ENCODE results near the gene HESX1. TPM values are rescaled to one million over a fixed set of nuclear protein-coding genes. Genes with fewer than 3 reads are reported as not detected.

Gene HESX1
- polyA plus RNA-seq, 1 donor from 2014 or later: 4.8 TPM

DNA sequence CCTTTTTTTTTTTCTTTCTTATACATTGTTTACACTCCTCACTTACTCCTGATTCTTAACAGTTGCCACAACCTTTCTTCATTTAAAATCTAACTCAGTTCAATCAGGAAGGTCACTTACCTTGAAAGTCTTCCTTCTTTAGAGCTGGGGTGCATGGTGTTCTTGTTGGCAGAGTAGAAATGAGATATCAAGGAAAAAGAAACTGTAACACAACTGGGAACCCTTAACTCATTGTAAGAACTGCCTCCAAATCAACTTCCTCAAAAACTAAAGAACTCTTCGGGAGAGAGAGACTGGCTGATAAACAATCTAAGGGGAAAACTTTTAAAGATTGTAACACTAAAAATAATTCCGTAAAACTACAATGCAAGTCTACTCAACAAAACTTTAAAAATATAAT lies 26.4 kb upstream of the HESX1 start:
- Histone ChIP-seq H3K36me3 (ENCODE audit: insufficient read depth, low read length) (no peaks in the 10 kb centered on the region), H3K4me3 (ENCODE audit: low read length) (no peak overlapping the region)

DNA sequence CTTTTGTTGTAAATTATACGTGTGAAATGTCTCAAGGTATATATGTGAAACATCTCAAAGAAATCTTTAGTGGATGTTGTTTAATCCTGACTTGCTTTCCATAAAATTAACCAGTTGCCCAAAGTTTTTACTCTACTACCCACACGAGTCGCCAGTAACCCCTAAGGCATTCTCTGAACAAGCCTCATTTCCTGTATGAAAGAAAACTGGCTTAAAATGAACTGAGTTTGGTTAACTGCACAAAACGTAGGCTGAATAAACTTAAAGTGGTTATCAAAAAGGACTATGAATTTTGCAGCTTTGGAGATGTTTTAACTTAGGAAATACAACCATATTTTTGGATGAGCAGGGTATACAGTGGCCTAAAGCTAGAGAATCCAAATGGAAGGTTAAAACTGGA lies 25.1 kb upstream of the HESX1 start:
- Histone ChIP-seq H3K9me3 (ENCODE audit: low read length) (no peaks in the 10 kb centered on the region), H3F3A (ENCODE audit: insufficient read depth, low read length, poor library complexity, severe bottlenecking) (no peaks in the 10 kb centered on the region)
- TF ChIP-seq RAD21 (conservative IDR thresholded peaks at IDR 0.05): no peak
- no peak for TF ChIP-seq SMC3 (conservative IDR thresholded peaks at IDR 0.05; ENCODE audit: poor library complexity)
- no peak for TF ChIP-seq EZH2 (IDR thresholded peaks at IDR 0.05; ENCODE audit: borderline replicate concordance, insufficient read depth, low read length, poor library complexity, severe bottlenecking)
- TF ChIP-seq EP300 (conservative IDR thresholded peaks at IDR 0.05; ENCODE audit: poor library complexity, severe bottlenecking): no peak
- TF ChIP-seq MXI1 (conservative IDR thresholded peaks at IDR 0.05; ENCODE audit: poor library complexity, severe bottlenecking): no peak
- TF ChIP-seq POLR2AphosphoS5 (IDR thresholded peaks at IDR 0.05): no peak
- TF ChIP-seq, protein P1, sequence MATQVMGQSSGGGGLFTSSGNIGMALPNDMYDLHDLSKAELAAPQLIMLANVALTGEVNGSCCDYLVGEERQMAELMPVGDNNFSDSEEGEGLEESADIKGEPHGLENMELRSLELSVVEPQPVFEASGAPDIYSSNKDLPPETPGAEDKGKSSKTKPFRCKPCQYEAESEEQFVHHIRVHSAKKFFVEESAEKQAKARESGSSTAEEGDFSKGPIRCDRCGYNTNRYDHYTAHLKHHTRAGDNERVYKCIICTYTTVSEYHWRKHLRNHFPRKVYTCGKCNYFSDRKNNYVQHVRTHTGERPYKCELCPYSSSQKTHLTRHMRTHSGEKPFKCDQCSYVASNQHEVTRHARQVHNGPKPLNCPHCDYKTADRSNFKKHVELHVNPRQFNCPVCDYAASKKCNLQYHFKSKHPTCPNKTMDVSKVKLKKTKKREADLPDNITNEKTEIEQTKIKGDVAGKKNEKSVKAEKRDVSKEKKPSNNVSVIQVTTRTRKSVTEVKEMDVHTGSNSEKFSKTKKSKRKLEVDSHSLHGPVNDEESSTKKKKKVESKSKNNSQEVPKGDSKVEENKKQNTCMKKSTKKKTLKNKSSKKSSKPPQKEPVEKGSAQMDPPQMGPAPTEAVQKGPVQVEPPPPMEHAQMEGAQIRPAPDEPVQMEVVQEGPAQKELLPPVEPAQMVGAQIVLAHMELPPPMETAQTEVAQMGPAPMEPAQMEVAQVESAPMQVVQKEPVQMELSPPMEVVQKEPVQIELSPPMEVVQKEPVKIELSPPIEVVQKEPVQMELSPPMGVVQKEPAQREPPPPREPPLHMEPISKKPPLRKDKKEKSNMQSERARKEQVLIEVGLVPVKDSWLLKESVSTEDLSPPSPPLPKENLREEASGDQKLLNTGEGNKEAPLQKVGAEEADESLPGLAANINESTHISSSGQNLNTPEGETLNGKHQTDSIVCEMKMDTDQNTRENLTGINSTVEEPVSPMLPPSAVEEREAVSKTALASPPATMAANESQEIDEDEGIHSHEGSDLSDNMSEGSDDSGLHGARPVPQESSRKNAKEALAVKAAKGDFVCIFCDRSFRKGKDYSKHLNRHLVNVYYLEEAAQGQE (IDR thresholded peaks at IDR 0.05; ENCODE audit: borderline replicate concordance): no peak
- TF ChIP-seq TAF1 (IDR thresholded peaks at IDR 0.05; ENCODE audit: low read depth): no peak
- TF ChIP-seq, protein P2, sequence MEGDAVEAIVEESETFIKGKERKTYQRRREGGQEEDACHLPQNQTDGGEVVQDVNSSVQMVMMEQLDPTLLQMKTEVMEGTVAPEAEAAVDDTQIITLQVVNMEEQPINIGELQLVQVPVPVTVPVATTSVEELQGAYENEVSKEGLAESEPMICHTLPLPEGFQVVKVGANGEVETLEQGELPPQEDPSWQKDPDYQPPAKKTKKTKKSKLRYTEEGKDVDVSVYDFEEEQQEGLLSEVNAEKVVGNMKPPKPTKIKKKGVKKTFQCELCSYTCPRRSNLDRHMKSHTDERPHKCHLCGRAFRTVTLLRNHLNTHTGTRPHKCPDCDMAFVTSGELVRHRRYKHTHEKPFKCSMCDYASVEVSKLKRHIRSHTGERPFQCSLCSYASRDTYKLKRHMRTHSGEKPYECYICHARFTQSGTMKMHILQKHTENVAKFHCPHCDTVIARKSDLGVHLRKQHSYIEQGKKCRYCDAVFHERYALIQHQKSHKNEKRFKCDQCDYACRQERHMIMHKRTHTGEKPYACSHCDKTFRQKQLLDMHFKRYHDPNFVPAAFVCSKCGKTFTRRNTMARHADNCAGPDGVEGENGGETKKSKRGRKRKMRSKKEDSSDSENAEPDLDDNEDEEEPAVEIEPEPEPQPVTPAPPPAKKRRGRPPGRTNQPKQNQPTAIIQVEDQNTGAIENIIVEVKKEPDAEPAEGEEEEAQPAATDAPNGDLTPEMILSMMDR (IDR thresholded peaks at IDR 0.05; ENCODE audit: poor library complexity, severe bottlenecking): no peak

More for the DNA sequence above, 26.4 kb upstream of the HESX1 start:
- H3K4me2 ChIP-seq (ENCODE audit: low read length): no peak overlapping the region
- peaks cover 24% of the 10 kb centered on the region for H3K79me2 ChIP-seq (replicated peaks; ENCODE audit: insufficient read depth, low read length)
- H3K9me3 ChIP-seq (ENCODE audit: low read length): no peaks in the 10 kb centered on the region
- H3K9me2 ChIP-seq (ENCODE audit: insufficient read depth, low read length): no peaks in the 10 kb centered on the region
- no peak overlapping the region for H3K9ac ChIP-seq (ENCODE audit: low read length)
- TF ChIP-seq MXI1 (conservative IDR thresholded peaks at IDR 0.05; ENCODE audit: poor library complexity, severe bottlenecking) (no peak), POLR2AphosphoS5 (IDR thresholded peaks at IDR 0.05) (no peak), TAF1 (IDR thresholded peaks at IDR 0.05; ENCODE audit: low read depth) (no peak), EP300 (conservative IDR thresholded peaks at IDR 0.05; ENCODE audit: poor library complexity, severe bottlenecking) (no peak), RAD21 (conservative IDR thresholded peaks at IDR 0.05) (no peak), SMC3 (conservative IDR thresholded peaks at IDR 0.05; ENCODE audit: poor library complexity) (no peak), EZH2 (IDR thresholded peaks at IDR 0.05; ENCODE audit: borderline replicate concordance, insufficient read depth, low read length, poor library complexity, severe bottlenecking) (no peak)
- TF ChIP-seq, protein P2 (IDR thresholded peaks at IDR 0.05; ENCODE audit: poor library complexity, severe bottlenecking): no peak
- TF ChIP-seq, protein P1 (IDR thresholded peaks at IDR 0.05; ENCODE audit: borderline replicate concordance): no peak
- no peak overlapping the region for H3K27ac ChIP-seq (ENCODE audit: low read length)
- no peaks in the 10 kb centered on the region for H3K27me3 ChIP-seq (ENCODE audit: insufficient read depth, low read depth, low read length)
- peaks cover 4% of the 10 kb centered on the region for H4K20me1 ChIP-seq (ENCODE audit: insufficient read depth)
- H3F3A ChIP-seq (ENCODE audit: insufficient read depth, low read length, poor library complexity, severe bottlenecking): no peaks in the 10 kb centered on the region
- no peak overlapping the region for H2AFZ ChIP-seq (ENCODE audit: low read depth, low read length)

More for the DNA sequence above, 25.1 kb upstream of the HESX1 start:
- H3K27ac ChIP-seq (ENCODE audit: low read length): no peak overlapping the region
- peaks cover 11% of the 10 kb centered on the region for H3K79me2 ChIP-seq (replicated peaks; ENCODE audit: insufficient read depth, low read length)
- H3K9ac ChIP-seq (ENCODE audit: low read length): no peak overlapping the region
- H3K36me3 ChIP-seq (ENCODE audit: insufficient read depth, low read length): no peaks in the 10 kb centered on the region
- H4K20me1 ChIP-seq (ENCODE audit: insufficient read depth): peaks cover 4% of the 10 kb centered on the region
- no peak overlapping the region for H3K4me2 ChIP-seq (ENCODE audit: low read length)
- H3K9me2 ChIP-seq (ENCODE audit: insufficient read depth, low read length): no peaks in the 10 kb centered on the region
- no peak overlapping the region for H3K4me3 ChIP-seq (ENCODE audit: low read length)
- H3K27me3 ChIP-seq (ENCODE audit: insufficient read depth, low read depth, low read length): no peaks in the 10 kb centered on the region
- H2AFZ ChIP-seq (ENCODE audit: low read depth, low read length): no peak overlapping the region
